Measurements from ENCODE around the gene MC1R.

DNA sequence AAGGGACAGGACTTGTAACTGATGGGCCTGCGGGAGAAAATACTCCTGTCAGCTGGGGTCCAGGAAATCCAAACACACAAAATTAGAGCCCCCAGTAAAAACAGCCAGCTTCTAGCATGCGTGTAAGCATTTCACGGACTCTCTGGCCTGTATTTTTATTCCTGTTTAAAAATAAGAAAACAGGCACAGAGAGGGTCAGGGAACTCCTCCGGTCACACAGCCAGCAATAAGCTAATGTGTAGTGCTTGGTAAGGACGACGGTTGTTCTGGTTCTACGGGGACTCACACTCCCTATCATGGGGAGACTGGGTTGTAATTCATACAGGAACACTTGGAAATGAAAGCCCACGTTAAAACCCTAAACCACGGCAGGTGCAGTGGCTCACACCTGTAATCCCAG, 46.8 kb upstream of the MC1R start:
- TF ChIP-seq, protein P1, sequence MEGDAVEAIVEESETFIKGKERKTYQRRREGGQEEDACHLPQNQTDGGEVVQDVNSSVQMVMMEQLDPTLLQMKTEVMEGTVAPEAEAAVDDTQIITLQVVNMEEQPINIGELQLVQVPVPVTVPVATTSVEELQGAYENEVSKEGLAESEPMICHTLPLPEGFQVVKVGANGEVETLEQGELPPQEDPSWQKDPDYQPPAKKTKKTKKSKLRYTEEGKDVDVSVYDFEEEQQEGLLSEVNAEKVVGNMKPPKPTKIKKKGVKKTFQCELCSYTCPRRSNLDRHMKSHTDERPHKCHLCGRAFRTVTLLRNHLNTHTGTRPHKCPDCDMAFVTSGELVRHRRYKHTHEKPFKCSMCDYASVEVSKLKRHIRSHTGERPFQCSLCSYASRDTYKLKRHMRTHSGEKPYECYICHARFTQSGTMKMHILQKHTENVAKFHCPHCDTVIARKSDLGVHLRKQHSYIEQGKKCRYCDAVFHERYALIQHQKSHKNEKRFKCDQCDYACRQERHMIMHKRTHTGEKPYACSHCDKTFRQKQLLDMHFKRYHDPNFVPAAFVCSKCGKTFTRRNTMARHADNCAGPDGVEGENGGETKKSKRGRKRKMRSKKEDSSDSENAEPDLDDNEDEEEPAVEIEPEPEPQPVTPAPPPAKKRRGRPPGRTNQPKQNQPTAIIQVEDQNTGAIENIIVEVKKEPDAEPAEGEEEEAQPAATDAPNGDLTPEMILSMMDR (IDR thresholded peaks at IDR 0.05), result no peak
- TF ChIP-seq POLR2A (IDR thresholded peaks at IDR 0.05), result no peak
